Activated naive CD4-positive, alpha-beta T cell treated with anti-CD3 and anti-CD28 coated beads, Interleukin-2, amount 50 U/mL, for 72 hours (primary cell): ENCODE results near the gene ARHGAP10. TPM values are rescaled to one million over a fixed set of nuclear protein-coding genes. Genes with fewer than 3 reads are reported as not detected.
A peak's percentile ranks its signal among the peaks of the same experiment; 100 is the strongest.

Experiments used
- ATAC-seq, 2 donors: fragments of 150-1000 bp; cut with Tn5 transposase; 2 replicates each; pipeline ENCODE4 v1.10.0; 2021; ENCODE audit warnings: mild to moderate bottlenecking in 2 of 2, moderate library complexity in 2 of 2
- DNase-seq, 2 donors: peaks; one replicate each; pipeline ENCODE4 v3.0.0; 2021 to 2022; ENCODE audit warnings: low spot score in 2 of 2
- H3K27ac Mint-ChIP-seq, 2 donors: one replicate each; pipeline ENCODE4 v1.8.0; 2022; ENCODE audit warnings: mild to moderate bottlenecking in 2 of 2, mixed read lengths in 2 of 2
- H3K36me3 Mint-ChIP-seq, 2 donors: one replicate each; pipeline ENCODE4 v1.8.0; 2022; ENCODE audit warnings: mixed read lengths in 2 of 2
- H3K9me3 Mint-ChIP-seq, 2 donors: one replicate each; pipeline ENCODE4 v1.8.0; 2022; ENCODE audit warnings: mixed read lengths in 2 of 2
- total RNA-seq, 2 donors: library from RNA; stranded (reverse); gene quantifications; one replicate each; pipeline ENCODE4 v1.2.3, GENCODE V29; 2022

The ARHGAP10 gene
- total RNA-seq, 2 donors from 2014 or later, result 2.9 to 6.4 TPM

DNA sequence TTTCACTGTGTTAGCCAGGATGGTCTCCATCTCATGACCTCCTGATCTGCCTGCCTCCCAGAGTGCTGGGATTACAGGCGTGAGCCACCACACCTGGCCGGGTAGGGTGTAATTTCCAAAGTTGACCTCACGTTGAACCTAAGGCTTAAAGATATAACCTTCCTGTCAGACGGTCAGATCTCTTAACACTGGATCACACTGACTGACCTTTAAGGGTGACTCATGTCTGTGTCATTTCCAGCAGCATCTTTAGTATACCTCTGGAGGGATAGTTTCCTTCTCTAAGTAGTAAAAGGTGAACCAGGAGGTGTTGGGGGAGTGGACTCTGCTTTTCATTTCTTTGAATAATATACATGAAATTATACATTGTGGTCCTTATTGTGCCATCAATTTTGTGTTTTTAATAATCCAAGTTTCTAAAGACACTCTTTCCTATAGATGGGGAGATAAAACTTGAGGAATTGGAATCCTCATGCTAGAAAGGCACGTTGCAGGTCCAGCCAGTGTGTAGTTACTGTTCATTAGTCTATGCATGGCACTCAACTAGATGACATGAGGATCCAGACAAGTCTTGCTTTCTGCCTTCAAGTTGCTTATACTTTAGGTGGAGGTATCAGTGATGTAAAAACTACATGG is 45.7 kb downstream of the ARHGAP10 start:
- ATAC-seq (peak; percentile 54 to 91), DNase-seq (no peak)
- H3K9me3 Mint-ChIP-seq, result no peaks in the 10 kb centered on the region
- H3K27ac Mint-ChIP-seq, result peak overlapping the region in 1 of 2 donors; percentile 27
- H3K36me3 Mint-ChIP-seq, result no peaks in the 10 kb centered on the region

DNA sequence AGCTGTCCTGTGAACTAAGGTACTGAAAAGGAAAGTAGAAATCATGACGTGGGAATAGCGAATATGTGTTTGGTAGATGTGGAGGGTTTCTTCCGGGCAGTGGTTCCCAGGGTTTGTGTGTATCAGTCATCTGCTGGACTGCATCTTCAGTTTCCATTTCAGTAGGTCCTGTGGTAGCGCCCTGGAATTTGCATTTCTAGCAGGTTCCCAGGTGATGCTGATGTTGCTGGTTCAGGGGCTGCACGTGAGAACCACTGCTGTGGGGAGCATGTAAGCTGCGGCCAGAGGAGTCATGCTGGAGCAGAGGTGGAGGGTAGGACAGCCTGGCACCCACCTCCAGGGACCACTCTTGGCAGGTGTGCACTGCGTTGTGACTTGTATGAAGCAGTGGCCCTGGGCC is 47.1 kb downstream of the ARHGAP10 start:
- ATAC-seq, result no peak
- no peak for DNase-seq
- Mint-ChIP-seq H3K27ac (no peak overlapping the region), H3K9me3 (no peaks in the 10 kb centered on the region), H3K36me3 (no peaks in the 10 kb centered on the region)

DNA sequence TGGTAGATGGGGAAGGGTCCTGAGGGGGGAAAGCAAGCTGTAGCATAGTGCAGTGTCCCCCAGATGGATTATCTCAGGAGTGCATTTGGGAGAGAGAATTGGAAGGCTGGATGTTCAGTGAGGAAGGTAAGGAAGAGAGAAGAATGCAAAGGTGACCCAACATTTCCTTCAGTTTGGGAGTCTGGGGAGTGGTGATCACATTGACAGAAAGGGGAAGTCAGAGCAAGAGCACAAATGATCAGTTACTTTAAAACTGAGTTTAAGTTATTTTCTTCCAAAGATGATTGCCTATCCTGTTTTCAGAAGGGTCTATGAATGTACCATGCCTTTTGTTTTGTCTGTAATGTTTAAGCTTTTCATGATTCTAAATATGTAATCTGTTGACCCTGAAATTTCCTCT is 47.6 kb downstream of the ARHGAP10 start:
- ATAC-seq, result no peak
- Mint-ChIP-seq H3K27ac (no peak overlapping the region), H3K36me3 (no peaks in the 10 kb centered on the region), H3K9me3 (no peaks in the 10 kb centered on the region)
- no peak for DNase-seq

DNA sequence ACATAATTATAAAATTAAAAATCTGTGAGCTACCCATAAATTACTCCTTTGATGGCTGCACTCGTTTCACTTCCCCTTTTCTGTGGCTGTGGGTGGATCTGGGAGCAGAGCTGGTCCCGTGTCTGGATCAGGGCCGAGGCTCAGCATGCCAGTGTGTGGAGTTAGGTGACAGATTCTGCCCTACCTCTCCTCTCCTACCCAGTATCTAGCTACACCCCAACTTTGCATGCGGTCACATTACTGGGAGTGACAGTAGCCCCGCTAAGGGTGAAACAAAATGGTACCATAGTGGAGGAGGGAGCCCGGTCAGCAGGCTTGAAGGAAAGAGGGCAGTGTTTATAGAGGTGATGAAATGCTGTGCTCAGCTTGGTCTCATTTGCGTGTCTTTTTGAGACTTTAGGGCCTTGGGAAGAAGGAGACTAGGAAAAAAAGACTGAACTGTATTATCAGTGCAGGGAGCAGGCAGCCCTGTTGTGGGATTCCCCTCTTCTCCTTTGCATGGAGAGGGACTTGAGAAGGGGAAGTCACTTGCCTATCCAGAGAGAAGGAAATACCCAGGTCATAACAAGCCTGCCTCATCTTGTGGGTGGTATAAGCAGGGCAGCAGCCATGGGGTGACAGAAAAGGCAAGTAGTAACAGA is 48.4 kb downstream of the ARHGAP10 start:
- Mint-ChIP-seq H3K27ac (no peak overlapping the region), H3K9me3 (no peaks in the 10 kb centered on the region), H3K36me3 (no peaks in the 10 kb centered on the region)
- no peak for DNase-seq
- ATAC-seq, result peak; percentile 28 to 74

DNA sequence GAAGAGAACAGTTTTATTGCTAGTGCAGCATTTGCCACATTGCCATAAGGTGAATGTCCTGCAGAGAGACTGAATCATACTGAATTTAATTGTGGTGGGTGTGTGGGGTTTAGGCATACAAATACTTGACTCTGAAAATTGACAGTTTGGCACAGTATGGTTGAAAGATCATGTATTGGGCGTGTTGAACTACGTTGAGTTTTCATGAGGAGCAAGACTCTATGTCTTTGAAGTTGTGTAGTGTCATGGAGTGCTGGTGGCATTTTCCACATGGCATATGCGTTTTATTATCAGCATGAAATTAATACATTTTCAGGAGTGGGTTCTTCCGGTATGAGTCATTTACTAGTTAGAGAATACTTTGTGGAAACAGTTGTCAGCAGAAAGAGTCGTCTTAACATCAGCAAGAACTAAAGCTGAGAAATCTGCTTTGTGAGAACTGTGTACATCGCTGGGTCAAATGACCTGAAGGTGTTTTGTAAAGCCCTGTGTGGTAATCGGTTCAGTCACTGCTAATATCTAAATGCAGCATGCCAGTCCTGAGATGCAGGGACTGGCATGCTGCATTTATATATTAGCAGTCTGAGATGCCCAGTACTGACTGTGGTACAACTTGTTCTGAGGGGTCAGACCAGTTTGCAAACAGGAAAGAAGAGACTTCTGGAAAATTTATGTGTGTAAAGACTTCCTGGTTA is 50.3 kb downstream of the ARHGAP10 start:
- peak in 1 of 2 donors; percentile 72 for ATAC-seq
- H3K36me3 Mint-ChIP-seq, result no peaks in the 10 kb centered on the region
- H3K27ac Mint-ChIP-seq, result no peak overlapping the region
- DNase-seq, result no peak
- no peaks in the 10 kb centered on the region for H3K9me3 Mint-ChIP-seq

DNA sequence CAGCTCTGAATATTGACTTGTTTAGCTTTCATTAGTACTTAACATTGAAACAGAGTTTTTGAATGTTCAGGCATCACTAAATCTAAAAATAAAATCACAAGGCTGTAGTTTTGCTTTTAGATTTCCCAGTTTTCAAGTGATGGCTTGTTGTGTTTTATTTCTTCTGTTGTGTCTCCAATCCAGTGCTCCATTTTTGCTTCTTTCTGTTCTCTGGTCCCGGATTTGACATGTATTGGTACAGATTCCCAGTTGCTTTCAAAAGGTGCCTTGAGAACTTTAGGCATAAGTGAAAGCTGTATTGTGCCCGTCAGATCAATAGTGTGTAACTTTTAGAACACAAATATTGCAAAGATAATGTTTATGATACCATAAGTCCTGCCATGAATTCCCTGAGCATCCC is 53.2 kb downstream of the ARHGAP10 start:
- no peaks in the 10 kb centered on the region for H3K36me3 Mint-ChIP-seq
- DNase-seq (no peak), ATAC-seq (no peak)
- H3K9me3 Mint-ChIP-seq, result no peaks in the 10 kb centered on the region
- H3K27ac Mint-ChIP-seq, result no peak overlapping the region

DNA sequence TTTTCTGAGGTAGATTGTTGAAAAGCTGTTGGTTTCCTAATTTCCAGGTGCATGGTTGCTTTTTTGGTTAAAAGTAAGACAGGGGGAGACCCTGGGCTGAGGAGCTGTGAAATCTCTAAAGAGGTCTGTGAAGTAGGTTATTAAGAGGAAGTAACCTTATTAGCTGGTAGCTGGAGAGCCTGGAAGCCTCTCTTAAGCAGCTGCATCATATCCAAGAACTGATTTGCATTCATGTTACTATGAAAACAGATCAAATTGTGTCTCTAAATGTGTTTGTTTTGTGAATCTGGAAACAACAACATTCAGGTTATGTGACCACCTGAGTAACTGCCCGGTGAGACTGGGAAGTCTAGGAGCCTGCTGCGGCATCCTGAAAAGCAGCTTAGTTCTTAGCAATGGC is 54.1 kb downstream of the ARHGAP10 start:
- no peak overlapping the region for H3K27ac Mint-ChIP-seq
- DNase-seq, result no peak

DNA sequence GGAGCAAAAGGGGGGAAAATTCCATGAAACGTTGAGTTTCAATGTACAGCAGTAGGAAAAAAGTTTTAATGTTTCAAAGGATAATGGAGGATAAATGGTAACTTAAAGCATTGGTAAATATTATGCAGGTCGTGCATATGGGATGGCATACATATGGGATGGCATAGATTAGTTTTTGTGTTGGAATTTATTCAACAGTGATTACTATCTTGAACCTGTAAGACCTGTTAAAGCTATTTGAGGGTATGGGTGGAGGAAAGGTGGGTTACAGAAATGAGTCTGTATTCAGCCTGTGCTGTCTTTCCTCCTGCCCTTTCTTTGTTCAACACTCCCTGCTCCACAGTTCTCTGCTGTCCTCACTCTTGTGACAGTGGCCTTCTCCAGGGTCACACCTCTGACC is 54.6 kb downstream of the ARHGAP10 start:
- no peak overlapping the region for H3K27ac Mint-ChIP-seq
- DNase-seq (no peak), ATAC-seq (no peak)
- H3K9me3 Mint-ChIP-seq, result no peaks in the 10 kb centered on the region
- H3K36me3 Mint-ChIP-seq, result no peaks in the 10 kb centered on the region

More for the DNA sequence above, 54.1 kb downstream of the ARHGAP10 start:
- Mint-ChIP-seq H3K9me3 (no peaks in the 10 kb centered on the region), H3K36me3 (no peaks in the 10 kb centered on the region)
- ATAC-seq, result no peak

DNA sequence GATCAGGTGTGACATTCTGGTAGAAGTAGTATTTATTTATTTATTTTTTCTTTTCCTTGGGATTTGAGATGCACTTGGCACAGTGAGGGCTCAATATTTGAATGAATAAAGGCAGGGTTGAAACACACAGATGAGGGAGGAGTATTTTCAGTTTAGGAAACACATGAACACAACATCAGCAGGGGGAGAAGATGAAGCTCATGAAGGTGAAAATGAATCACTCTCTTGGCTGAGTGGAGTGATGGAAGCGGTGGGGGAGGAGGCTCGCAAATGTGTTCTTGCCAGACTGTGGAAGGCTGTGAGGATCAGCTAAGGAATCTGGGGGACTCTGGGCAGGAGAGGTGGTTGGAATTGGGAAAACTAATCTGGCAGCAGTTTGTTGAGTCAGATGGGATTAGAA is 55.3 kb downstream of the ARHGAP10 start:
- no peaks in the 10 kb centered on the region for H3K9me3 Mint-ChIP-seq
- H3K27ac Mint-ChIP-seq, result no peak overlapping the region
- no peaks in the 10 kb centered on the region for H3K36me3 Mint-ChIP-seq
- ATAC-seq (peak in 1 of 2 donors; percentile 22), DNase-seq (no peak)

DNA sequence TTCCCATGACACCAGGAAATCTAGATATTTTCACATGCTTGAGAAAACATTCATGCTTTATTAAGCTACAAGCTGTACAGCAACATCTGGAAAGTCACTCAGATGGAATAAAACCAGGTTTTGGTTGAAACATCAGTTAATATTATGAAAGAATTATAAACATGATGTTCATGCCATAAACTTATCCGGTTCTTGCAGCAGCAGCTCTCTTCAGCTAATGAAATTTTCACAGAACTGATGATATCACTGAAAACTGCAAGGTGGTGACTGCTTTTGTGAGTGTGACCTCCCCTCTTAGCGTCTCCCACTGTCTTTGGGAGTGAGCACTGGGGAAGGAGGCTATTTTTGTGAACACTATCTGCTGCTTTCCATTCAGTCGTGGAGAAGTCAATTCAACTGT is 56.9 kb downstream of the ARHGAP10 start:
- Mint-ChIP-seq H3K9me3 (no peaks in the 10 kb centered on the region), H3K27ac (no peak overlapping the region), H3K36me3 (no peaks in the 10 kb centered on the region)
- ATAC-seq, result no peak
- no peak for DNase-seq

DNA sequence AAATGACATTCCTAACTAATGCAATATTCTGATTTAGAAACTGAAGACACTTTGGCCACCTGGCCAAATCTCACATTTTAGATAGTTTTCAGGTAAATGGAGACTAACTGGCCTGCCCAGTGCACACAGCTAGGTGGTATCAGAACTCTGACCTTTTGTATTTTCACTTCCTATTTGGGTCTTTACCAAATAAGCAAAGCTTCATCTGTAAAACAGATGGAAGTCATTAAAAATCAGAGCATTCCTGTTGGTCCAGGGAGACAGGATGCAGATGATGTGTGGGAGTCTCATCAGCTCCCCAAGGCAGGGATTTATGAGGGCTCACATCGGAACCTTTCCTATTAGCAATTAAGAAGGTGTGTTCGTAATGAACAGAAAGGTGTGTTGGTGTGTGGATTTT is 57.7 kb downstream of the ARHGAP10 start:
- no peak overlapping the region for H3K27ac Mint-ChIP-seq
- no peak for DNase-seq
- H3K9me3 Mint-ChIP-seq, result no peaks in the 10 kb centered on the region
- ATAC-seq, result no peak
- H3K36me3 Mint-ChIP-seq, result no peaks in the 10 kb centered on the region

DNA sequence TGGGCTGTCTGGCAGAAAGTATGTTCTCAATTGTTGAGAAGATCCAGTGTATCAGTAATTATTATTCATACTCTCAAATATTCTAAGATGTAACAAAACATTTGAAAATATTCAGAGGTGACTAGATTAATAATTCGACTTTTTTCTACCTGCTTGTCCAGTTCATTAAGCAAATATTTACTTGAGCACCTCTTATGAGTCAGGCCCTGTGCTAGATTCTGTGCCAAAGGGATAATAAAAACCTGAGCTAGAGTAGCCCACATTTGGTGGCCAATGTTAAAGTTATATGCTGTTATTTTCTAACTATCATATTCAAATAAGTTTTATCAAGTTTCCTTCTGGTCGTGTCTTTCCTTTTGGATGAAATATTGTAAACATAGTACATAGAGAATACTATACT is 58.5 kb downstream of the ARHGAP10 start:
- no peak for ATAC-seq
- Mint-ChIP-seq H3K36me3 (no peaks in the 10 kb centered on the region), H3K9me3 (no peaks in the 10 kb centered on the region), H3K27ac (no peak overlapping the region)
- DNase-seq, result no peak

DNA sequence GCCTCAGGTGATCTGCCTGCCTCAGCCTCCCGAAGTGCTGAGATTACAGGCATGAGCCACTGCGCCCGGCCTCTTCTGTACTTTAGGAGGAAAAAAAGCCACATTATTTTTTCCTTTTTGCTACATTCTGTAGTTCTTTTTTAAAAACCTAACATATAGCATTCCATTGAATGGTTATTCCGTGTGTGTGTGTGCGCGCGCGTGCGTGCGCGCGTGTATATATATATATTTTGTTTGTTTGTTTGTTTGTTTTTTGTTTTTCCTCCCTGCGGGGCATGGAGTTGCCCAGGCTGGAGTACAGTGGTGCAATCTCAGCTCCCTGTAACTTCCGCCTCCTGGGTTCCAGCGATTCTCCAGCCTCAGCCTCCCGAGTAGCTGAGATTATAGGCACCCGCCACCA is 59.5 kb downstream of the ARHGAP10 start:
- H3K9me3 Mint-ChIP-seq, result no peaks in the 10 kb centered on the region
- no peak overlapping the region for H3K27ac Mint-ChIP-seq
- H3K36me3 Mint-ChIP-seq, result no peaks in the 10 kb centered on the region
- ATAC-seq, result no peak
- DNase-seq, result no peak

DNA sequence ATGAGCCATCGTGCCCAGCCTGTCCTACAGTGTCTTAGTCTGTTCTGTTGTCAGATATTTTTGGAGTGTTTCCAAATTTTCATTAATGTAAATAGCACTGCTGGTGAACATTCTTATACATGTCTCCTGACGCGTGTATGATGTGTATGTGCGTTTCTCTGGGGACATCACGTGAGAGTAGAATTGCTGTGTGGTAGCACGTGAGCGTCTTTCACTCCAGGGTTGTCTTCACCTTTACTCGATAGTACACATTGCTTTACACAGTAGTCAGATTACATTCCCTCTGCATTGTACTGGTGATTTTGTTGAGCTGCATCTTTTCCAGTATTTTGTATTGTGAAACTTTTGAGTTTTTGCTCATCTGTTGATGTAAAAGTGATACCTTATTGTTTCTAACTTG is 60.0 kb downstream of the ARHGAP10 start:
- no peaks in the 10 kb centered on the region for H3K9me3 Mint-ChIP-seq
- no peak overlapping the region for H3K27ac Mint-ChIP-seq
- DNase-seq (no peak), ATAC-seq (no peak)
- H3K36me3 Mint-ChIP-seq, result no peaks in the 10 kb centered on the region

DNA sequence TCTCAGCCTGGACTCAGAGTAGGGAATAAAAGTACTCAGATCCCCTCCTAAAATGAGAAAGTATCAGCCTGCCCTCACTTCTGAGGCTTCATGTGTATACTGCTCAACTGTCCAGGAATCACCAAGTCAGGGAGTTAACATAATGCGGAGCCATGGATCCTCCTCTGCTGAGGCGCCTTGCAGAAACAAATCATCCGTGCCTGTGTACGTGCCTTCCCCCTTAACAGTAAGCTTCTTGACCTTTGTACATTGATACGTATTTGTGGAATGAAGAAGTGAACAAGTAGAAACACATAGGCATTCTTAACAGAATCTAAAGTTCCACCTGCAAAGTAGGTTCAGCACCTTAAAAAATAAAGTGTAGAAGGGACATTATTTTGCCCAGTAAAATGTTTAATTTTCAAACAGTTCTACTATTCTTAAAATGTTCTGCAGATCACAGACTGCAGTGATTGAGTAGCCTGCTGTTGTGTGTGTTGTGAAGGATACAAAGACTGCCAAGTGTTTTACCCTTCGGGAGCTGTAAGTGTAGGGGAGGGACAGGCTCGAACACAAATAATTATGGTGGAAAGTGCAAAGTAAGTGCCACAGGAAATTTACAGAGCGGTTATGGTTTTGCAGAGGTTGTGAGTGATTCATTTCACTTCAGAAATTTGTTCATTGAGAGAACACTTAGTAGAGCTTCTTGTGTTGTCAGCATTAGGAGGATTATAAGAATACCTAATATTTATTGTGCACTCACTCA is 61.9 kb downstream of the ARHGAP10 start:
- ATAC-seq, result peak; percentile 62 to 83
- Mint-ChIP-seq H3K27ac (no peak overlapping the region), H3K36me3 (no peaks in the 10 kb centered on the region), H3K9me3 (no peaks in the 10 kb centered on the region)
- no peak for DNase-seq

DNA sequence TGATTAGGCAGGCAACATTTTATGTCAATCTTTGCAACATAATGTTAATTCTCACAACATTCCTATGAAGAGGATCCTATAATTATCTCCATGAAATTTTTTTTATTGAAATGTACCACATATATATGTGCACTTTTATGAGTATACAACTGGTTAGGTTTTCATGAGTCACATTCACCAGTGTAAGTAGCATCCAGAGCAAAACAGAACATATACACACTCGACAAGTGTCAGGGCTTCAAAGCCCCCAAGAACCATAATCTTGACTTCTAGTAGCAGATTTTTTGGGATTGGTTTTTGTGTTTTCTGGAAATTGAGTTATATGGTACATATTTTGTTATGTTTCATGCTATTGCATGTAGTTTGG is 62.4 kb downstream of the ARHGAP10 start:
- ATAC-seq (peak; percentile 67 to 93), DNase-seq (no peak)
- no peaks in the 10 kb centered on the region for H3K9me3 Mint-ChIP-seq
- H3K27ac Mint-ChIP-seq, result no peak overlapping the region
- H3K36me3 Mint-ChIP-seq, result no peaks in the 10 kb centered on the region

DNA sequence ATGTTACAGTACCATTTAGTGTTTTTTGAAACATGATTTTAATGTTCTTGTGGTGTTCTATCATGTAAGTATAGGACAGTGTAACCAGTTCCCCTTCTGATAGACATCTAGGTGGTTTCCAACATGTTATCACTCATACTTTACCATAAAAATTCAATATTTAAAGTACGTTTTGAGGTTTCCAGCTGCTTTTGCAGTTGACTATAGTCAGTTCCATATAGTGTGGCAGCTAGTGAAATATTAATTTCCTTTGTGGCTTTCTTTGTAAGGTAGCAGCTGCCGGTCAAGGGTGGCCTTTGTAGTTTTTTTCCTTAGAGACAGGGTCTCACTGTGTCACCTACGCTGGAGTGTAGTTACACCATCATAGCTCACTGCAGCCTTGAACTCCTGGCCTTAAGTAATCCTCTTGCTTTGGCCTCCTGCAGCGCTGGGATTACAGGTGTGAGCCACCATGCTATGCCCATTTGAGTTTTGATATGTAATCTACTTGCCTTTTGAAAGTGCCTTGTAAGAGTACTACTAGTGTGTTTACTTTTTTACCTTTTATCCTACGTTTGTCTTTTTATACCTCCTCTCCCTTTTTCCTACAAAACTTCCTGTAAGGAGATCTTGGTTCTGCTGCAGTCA is 63.0 kb downstream of the ARHGAP10 start:
- no peak for DNase-seq
- no peak overlapping the region for H3K27ac Mint-ChIP-seq
- peak; percentile 66 to 70 for ATAC-seq
- peaks cover 0 to 2% of the 10 kb centered on the region in 2 donors for H3K36me3 Mint-ChIP-seq
- no peaks in the 10 kb centered on the region for H3K9me3 Mint-ChIP-seq
